SK-N-SH treated with all-trans-retinoic acid at 6 μM for 48 hours (cell line): ENCODE measurements around the gene CD101.

Experiments used
- ISL1 ChIP-seq: fragments of 250-450 bp; sonication (Bioruptor Pico); IDR thresholded peaks from 2 replicates; pipeline ENCODE4 v2.1.2; 2022; ENCODE audit warnings: mild to moderate bottlenecking, moderate library complexity
- RARB ChIP-seq: fragments of 250-450 bp; sonication (Bioruptor Pico); IDR thresholded peaks from 2 replicates; pipeline ENCODE4 v1.8.0; 2021; ENCODE audit warnings: mild to moderate bottlenecking, moderate library complexity
- TF ChIP-seq, protein P1 (sequence below): fragments of 250-450 bp; sonication (Bioruptor Pico); IDR thresholded peaks from 2 replicates; pipeline ENCODE4 v1.8.0; 2020; ENCODE audit warnings: mild to moderate bottlenecking, moderate library complexity, borderline replicate concordance
- TF ChIP-seq, protein P2 (sequence below): fragments of 250-450 bp; sonication (Bioruptor Pico); IDR thresholded peaks from 2 replicates; pipeline ENCODE4 v1.5.1; 2020; ENCODE audit warnings: low read depth, mild to moderate bottlenecking, moderate library complexity

DNA sequence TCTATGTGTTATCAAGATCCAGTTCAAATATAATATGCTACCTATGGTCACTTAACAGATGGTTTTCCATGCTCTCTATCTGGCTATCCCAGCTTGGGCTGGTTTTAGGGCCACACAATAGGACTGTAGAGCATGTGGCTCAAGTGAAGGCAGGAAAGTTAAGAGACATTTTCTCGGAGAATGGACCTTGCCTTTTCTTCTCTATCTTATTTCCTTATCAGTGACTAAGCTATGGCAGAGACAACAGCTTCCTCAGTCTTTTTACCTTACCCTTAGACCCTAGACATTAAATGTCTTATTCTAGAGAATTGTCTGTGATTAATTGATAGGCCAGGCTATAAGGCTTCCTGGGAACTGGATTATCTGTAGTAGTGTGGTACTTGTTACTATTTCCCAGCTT is 28.1 kb downstream of the CD101 start:
- TF ChIP-seq, protein P1, sequence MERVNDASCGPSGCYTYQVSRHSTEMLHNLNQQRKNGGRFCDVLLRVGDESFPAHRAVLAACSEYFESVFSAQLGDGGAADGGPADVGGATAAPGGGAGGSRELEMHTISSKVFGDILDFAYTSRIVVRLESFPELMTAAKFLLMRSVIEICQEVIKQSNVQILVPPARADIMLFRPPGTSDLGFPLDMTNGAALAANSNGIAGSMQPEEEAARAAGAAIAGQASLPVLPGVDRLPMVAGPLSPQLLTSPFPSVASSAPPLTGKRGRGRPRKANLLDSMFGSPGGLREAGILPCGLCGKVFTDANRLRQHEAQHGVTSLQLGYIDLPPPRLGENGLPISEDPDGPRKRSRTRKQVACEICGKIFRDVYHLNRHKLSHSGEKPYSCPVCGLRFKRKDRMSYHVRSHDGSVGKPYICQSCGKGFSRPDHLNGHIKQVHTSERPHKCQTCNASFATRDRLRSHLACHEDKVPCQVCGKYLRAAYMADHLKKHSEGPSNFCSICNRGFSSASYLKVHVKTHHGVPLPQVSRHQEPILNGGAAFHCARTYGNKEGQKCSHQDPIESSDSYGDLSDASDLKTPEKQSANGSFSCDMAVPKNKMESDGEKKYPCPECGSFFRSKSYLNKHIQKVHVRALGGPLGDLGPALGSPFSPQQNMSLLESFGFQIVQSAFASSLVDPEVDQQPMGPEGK (CRISPR knock-in tag), result no peak
- TF ChIP-seq, protein P2, sequence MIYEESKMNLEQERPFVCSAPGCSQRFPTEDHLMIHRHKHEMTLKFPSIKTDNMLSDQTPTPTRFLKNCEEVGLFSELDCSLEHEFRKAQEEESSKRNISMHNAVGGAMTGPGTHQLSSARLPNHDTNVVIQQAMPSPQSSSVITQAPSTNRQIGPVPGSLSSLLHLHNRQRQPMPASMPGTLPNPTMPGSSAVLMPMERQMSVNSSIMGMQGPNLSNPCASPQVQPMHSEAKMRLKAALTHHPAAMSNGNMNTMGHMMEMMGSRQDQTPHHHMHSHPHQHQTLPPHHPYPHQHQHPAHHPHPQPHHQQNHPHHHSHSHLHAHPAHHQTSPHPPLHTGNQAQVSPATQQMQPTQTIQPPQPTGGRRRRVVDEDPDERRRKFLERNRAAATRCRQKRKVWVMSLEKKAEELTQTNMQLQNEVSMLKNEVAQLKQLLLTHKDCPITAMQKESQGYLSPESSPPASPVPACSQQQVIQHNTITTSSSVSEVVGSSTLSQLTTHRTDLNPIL (CRISPR knock-in tag), result no peak
- no peak for TF ChIP-seq ISL1 (CRISPR knock-in tag)
- no peak for TF ChIP-seq RARB (CRISPR knock-in tag)
